Stimulated activated CD4-positive, alpha-beta T cell treated with anti-CD3 and anti-CD28 coated beads, Interleukin-1b, Interleukin-23, amount 100 ng/mL, for 24 hours (primary cell): ENCODE measurements around the gene BRD1.

Experiments used
- DNase-seq, 4 experiments: peaks; one replicate each; pipeline ENCODE4 v3.0.0-alpha.2; 2020; ENCODE audit warnings: low read depth in 4 of 4, low spot score in 1 of 4

BRD1 gene

GRCh38 chr22:49733631-49734030 lies 94.0 kb downstream of the BRD1 start:
- no peak for DNase-seq

GRCh38 chr22:49730656-49731055 lies 97.0 kb downstream of the BRD1 start:
- no peak for DNase-seq

- DNase-seq: no peak
Measured at GRCh38 chr22:49728570-49729271, 99.0 kb downstream of the BRD1 start.

- DNase-seq: no peak
Measured at GRCh38 chr22:49727881-49728569, 99.6 kb downstream of the BRD1 start.

GRCh38 chr22:49727191-49727880 lies 100.3 kb downstream of the BRD1 start:
- DNase-seq: no peak

GRCh38 chr22:49726701-49727101 lies 101.0 kb downstream of the BRD1 start:
- DNase-seq: no peak

GRCh38 chr22:49726022-49726681 lies 101.5 kb downstream of the BRD1 start:
- no peak for DNase-seq

- no peak for DNase-seq
Measured at GRCh38 chr22:49725516-49725915, 102.2 kb downstream of the BRD1 start.

GRCh38 chr22:49724893-49725489 lies 102.7 kb downstream of the BRD1 start:
- peak; percentile 35 to 68 (median 56) for DNase-seq

- peak in 2 of 4 experiments; percentile 27 to 37 for DNase-seq
Measured at GRCh38 chr22:49724030-49724892, 103.4 kb downstream of the BRD1 start.

GRCh38 chr22:49723478-49724029 lies 104.1 kb downstream of the BRD1 start:
- DNase-seq: no peak
